NCI-H524 treated with DMSO at 0.1 percent for 48 hours (cell line): ENCODE results near the gene DACT2.

Experiments used
- DNase-seq: peaks from one replicate; lab custom pipeline; 2025; lab: John Stamatoyannopoulos, UW

DACT2 gene

DNA sequence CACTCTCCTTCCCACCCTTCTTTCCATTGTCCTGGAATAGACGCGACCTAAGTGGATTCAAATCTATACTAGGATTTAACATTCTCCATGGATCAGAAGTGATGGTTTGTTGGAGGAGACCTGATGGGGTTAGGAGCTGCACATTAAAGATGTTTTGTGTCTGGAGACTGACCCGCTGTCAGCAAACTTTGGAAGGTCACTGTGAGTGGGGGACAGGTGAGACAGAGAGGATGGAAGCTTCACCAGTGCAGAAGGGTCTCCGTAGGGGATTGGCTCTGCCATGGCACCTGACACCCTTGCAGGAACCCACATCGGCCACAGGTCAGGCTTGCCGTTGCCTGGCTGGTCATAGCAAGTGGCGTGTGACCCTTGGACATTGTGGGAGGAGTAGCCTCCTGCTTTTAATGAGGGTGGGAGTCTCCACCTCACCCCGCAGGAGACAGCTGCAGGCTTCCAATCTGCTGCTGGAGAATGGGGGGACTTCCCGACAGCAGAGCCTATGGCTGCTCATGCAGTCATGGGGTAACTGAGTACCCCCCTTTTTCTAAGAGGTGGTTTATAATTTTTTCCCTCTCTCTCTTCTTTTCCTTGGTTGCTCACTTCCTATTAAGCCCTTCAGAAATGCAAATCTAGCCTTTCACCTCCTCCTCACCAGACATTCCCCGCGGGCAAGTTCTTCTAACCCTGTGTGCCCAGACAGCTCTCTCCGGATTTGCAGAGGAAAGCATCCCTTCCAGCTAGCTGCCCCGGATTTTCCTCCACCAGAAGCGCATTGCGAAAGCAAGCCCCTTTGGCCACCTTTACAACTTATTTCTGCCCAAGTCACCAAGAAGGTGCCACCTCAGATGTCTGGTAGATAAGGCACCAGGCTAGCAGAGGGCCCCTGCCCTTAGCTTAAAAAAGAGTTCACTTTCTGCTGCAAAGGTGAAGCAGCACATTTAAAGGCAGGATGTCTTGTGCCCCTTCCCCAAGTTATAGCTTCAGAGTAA is 53.5 kb downstream of the DACT2 start:
- no peak for DNase-seq

DNA sequence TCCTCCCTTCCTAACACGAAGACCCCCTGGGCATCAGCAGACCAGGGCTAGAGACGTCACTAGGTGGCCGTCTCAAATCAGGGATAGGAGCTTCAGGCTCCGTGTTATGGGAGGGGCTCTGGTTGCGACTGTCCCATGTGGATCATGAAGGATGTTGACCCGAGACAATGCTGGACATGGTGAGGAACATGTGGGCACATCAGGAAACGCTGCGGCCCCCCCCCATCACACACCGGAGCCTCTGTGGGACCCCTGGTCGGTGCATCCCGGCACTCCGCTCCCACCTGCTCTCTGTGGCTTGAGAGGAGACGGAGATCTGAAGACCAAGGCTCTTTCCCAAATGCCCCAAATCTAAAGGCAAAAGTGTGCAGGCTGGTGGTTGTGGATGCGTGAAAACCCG is 54.2 kb downstream of the DACT2 start:
- DNase-seq, result no peak

DNA sequence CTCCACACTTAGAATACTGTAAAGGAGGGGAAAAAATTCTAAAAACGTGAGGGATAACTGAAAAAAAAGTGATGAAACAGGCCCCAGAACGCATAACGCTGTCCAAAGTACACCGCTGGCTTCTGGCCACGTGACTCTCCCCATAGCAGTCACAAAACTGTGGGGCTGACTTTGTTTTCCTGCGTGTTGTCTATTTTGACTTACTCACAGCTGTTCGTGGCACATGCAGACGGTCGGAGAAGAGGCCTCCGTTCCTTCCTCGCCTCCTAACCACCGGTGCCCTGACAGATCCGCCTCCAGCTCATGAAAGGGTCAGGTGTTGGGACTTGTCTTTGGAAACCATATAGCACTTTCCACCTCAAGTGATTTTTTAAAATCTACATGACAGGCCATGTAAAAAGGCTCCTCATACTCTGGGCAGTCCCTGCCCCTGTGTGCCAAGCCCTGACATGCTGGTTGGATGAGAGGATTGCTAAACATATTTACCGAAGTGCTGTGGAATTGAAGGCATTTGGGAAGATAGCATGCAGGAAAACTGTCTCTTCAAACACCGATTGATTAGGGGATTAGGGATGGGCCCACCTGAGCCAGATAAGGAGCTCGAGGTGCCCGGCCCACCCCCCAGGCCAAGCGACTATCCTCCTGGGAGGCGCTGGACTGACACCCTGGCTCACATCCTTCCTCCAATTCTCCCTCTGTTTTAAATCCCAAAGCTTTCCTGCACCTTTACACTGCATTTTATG is 54.8 kb downstream of the DACT2 start:
- DNase-seq, result no peak

DNA sequence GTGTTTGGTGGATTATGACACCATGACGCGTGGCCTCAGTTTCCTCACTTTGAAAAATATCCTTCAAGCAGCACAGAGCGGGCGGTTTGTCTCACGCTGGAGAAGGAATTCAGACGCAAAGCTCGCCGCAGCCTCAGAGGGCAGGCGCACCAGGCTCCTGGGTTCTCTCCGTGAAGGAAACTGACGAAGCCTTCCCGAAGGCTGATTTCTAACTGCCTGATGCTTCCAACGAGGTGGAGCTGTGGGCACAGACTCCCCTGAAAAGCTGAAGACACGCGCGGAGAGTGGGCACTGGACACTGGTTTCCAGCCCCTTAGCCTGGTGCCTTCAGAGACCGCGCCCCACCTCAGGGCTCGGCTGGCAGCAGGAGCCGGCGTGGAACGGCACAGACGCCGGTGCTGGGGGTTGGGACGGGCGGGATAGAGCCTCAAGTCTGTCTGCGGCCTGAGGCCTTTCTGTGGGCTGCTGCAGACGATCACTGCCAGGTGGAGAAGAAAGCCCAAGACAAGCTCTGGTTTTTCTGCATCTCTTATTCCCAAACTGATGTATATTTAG is 56.1 kb downstream of the DACT2 start:
- DNase-seq, result no peak

DNA sequence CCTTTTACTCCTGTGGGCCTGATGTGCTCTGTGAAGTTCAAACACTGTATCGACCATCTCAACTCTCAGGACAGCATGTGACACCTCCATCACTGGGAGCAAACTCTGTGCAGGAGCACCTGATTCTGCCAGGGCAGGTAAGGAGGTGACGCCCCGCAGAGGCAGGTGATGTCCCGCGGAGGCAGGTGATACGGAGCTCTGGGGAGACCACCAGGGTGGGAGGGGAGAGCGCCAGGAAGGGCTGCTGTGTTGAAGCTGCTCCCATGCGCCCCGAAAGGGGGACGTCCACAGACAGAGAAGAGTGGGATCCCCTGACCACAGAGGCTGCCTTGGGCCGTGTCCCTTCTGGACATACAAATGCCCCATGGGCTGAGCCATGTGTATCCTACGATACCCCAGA is 58.3 kb downstream of the DACT2 start:
- DNase-seq, result no peak

DNA sequence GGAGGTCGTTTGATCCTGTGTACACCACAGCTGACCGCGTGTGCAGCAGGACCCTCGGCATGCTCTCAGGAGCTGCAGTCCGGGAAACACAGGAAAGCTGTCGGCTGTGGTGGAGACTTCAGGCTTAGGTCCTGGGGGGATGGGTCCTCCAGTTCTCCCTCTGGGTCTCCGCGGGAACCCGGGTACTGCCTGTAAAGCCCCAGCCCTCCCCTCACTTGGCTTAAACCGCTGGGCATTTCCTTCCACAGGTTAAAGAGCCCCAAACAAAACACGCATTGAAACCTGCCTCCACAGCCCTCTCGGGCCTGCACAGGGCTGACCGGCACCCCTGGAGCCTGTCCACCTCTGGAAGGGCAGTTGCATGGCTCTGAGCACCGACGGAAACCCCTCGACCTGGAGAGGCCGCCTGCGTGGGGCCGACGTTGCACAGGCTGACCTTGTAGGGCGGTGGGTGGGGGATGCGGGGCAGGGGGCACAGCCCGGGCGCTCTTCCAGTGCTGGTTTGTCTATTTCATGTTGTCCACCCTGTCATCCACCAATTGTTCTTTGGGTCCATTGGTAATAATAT is 59.1 kb downstream of the DACT2 start:
- no peak for DNase-seq

DNA sequence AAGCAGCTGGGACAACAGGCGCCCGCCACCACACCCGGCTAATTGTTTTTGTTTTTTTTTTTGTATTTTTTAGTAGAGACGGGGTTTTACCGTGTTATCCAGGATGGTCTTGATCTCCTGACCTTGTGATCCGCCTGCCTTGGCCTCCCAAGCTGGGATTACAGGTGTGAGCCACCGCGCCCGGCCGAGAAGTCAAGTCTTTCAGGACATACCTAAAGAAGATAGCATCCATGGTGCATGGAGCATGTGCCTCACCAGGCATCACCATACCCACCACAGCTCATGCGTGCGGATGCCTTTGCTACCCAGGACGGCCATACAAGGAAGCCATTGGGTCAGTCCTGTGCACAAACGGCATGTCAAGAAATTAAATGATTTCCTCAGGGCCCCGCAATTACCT is 60.8 kb downstream of the DACT2 start:
- no peak for DNase-seq

DNA sequence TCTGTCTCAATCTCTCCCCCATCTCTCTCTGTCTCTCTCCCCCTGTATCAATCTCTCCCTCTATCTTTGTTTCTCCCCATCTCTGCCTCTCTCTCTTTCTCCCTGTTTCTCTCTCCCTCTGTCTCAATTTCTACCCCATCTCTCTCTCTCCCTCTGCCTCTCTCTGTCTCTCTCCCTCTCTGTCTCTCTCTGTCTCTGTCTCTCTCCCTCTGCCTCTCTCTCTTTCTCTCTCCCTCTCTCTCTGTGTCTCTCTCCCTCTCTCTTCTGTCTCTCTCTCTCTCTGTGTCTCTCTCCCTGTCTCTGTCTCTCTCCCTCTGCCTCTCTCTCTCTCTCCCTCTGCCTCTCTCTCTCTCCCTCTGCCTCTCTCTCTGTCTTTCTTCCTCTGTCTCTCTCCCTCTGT is 62.6 kb downstream of the DACT2 start:
- no peak for DNase-seq
